Endometrium (tissue), 2 donors: Measurements from ENCODE around the gene MCTP1.

ENCODE experiments used
- FAIRE-seq: peaks from 2 replicates; lab custom pipeline; 2012; peaks lifted over from hg19 to GRCh38; lab: Jason Lieb, UNC
- donor health status: control.
- donor health status: control.

The MCTP1 gene

DNA sequence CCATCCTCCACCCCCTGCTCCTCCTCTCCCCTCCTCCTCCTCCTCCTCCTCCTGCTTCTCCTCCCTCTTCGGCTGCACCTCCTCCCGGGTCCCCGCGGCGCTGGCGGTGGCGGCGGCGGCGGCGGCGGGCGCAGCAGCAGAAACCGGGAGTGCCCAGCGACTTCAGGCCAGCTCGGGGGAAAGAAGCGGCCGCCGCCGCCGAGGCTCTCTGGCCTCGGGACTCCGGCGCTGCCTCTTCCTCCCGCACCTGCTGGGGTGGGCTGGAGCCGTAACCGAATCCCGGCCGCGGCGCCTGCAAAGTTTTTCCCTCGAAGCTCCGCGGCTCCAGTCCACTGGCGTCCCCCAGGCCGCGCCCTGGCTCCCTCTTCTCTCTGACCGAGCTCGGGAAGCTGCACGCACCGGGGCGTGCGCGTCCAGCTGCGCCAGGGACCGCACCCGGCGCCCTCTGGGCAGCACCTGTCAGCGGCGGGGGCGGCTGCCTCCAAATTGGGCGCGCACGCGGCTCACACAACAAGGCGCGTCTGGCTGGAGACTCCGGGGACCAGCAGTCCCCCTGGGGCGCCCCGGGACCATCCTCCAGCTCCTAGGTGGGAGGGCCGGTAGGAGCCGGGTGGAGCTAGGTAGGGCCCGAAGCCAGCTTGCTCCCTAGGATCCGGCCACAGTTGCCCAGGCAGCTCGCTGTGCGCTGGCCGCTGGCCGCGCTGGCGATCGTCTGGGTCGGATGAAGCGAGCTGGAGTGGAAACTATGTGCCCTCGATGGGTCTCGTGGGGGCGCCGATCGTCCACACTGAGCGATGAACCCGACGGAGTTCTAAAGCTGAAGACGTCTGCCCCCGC is at the start of gene MCTP1:
TSS of gene MCTP1 (minus strand) at position 523 of the 837 bp plus-strand sequence.
- FAIRE-seq: no peak

DNA sequence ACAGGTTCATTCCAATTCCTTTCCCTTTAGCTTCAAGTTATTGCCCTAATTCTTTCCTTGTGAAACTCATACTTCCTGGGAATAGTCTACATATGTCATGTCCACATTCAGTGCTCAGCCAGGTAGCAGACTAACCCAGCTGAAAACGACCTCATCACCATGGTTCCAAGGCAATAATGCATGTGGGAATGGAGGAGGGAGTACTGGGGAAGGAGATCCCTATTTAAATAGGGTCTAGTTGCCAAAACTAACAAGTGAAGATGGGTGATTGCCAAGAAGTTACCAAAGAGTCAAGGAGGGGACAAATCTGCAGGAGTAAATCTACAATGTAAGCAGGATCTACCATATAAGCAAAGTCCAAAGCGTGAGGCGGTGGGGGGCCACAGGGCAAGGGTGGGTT is 47.3 kb upstream of the MCTP1 start:
- no peak for FAIRE-seq

DNA sequence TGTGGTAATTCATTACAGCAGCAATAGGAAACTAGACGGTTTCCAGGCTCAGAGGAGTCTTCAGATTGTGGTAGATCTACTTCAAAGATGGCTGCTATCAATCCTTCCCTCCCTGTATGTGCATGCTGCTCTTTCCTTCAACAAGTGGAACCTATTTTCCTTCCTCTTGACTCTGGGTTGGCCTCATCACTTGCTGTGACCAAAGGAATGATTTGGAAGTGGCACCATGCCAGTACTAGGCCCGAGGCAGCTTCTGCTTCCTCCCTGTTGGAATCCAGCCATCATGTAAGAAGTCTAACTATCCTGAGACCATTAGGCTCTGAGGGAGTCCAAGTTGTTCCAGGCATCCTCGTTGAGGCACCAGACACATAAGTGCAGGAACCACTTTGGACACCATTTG is 46.5 kb upstream of the MCTP1 start:
- FAIRE-seq: no peak

DNA sequence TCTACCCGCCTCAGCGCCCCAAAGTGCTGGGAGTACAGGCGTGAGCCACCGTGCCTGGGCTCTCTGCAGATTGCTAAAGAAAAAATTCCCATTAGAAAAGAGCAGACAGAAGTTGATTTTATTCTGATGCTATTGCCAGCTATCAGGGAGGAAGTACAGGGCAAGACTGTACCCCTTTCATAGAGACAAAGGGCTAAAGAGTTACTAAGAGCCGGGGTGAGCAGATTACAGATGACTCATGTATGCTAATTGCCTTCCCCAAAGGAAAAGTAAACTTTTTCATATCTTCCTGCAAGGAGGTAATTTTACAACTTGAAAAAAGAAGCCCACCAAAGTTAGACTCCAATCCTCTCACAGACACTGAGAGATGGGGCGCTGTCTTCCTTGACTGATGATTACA is 42.3 kb upstream of the MCTP1 start:
- FAIRE-seq: no peak

DNA sequence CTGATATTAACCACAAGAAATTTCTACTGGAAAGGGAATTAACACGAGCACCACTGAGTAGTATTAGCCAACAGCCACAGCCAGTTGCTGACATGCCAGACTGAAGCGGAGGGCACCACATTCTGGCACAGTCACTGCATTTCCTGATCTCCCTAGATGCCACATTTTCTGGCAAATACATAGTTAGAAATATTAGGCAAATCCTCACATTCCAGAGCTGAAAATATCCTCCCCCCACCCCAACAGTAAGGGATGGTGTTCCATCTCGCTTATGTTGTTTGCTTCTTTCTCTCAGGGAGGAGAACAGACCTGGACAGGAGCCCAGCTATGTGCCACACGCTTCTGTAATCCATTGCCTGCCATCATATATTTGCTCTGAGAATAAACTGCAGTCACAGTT is 32.8 kb upstream of the MCTP1 start:
- no peak for FAIRE-seq

DNA sequence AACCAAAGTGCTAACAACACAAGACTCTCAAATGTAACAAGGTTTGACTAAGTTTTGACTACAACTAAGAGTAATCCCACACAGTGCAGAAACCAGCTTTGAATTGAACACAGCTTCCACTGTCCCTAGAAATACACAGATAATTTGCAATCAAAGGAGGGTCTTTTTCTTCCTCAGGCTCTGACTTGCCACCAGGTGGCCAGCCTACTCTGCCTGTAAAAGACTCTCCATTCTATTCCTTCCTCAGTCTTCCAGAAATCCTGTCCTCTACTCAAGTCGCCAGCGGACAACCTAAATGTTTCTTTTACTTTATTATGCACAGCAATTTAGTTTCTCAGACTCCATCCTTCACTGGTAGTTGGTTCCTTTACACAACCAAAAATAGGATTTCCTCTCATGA is 32.2 kb upstream of the MCTP1 start:
- no peak for FAIRE-seq

DNA sequence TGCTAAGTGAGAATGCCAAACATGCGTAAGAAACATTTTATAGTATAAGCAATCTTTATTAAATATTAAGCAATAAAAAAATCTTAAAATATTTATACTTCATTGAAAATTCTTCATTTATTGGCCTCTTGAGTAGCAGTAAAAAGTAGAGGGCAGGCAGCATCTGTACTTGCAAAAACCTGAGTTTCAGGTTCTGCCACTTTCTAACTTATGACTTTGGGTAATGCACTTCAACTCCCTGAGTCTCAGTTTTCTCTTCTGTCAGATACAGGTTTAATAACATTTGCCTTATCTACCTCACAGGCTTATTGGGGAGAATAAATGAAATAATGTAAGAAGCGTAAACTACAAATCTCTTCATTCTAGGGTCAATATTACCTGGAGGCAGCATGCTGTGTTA is 19.8 kb upstream of the MCTP1 start:
- FAIRE-seq: no peak

DNA sequence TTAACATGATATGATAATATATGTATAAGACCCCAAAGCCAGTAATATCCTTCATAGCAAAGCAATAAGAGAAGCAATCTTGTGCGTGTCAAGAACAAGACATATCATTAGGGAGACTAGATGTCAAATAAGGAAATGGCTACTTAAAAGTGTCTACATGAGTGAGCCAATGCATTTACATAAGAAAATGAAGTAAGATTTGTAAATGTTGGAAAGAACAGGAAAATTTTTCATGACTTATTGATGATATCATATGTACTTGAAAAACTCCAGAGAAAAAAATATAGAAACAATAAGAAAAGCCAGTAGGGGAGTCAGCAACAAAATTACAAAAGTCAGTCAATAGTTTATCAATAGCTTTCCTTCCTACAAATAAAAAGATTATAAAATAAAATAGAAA is 13.8 kb upstream of the MCTP1 start:
- FAIRE-seq: no peak

DNA sequence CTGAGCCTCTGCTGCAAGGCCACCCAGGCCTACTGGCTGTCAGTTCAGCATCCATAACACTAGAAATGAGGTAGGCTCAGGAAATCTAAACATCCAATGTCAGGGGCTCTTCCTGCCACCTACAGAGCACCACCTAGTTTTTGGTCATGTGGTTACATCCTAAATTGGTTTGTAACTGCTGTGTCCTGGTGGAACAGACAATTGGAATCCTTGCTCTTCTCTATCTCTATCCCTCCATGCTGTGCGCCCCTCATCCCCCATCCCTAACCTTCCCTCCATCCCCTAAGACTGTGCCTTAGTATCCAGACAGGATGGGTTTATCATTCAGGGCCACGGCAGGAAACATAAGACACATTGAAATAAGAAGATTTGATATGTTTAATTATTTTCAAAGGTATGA is 11.4 kb upstream of the MCTP1 start:
- FAIRE-seq: no peak

DNA sequence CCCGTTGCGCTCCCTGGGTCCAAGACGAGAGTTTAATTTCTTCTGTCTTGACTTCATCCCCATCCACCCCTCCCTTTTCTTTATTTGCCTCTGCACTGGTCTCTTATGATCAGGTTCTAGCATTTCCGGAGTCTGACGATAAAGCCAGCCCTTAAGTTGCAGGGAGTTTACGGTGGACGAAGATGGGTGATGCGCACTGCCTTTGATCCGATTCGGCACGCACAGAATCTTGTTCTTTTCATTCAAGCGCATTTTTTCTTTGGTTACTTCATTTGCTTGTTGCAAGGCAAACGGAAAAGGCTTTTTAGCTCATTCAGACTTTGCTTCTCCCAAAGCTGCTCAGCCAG is 488 bp upstream of the MCTP1 start:
- no peak for FAIRE-seq

DNA sequence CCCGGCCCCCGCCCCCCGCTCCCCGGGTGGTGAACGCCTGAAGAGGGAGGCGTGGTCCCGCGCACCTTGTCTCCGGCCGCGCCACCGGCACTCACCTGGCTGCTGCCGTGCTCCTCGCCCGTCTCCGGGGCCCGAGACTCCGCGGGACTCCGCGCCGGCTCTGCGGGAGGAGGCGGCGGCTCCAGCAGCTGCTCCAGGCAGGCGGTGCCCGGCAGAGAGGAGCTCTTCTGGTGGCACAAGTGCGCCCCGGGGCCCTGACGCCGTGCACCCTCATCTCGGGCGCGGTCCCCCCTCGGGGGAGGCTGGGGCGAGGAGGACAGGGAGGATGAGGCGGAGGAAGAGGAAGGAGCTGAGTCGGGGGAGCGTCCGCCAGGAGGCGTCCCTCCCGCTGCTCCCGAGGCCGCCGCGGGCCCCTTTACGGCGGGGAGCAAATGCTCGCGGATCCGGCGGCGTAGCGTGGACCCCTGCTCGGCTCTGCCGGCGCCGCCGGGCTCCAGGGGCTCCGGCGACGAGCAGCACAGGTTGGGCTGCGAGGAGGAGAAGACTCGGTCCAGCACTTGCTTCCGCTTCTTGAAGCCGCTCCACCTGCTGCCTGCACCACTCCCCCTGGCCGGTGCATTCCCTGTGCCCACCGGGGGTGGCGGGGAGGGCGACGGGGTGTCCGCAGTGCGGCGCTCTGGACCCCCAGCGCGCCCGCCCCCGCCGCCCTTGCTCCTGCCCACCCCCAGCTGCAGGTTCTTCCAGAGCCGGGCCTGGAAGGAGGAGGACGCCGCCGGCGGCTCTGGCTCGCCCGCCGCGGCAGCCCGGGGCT is 928 bp downstream of the MCTP1 start:
- FAIRE-seq: no peak

DNA sequence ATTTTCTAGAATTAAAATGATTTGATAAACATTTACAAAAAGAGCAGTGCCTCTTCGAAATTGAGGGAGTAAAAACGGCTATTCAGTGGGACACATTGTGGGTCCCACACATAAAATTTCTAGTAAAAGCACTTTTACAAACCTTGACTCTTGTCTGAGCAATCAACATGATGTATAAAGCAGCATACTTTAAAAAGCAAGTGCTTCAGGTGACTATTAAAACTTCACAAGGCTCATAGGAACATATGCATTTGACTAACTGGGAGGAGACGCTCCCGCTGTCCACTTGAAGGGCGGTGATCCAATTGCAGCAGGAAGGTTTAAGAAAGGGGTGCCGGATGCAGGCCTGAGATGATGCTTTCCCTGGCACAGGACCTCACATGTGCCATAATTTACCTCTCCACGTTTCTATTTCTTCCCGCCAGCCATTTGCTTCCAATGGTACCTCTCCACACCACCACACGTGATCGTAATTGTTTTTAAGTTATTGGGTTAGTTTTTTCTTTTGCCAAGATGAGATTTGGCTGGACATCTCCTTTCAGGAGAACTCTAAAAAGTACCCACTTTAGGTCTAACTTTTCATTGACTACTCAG is 1.8 kb downstream of the MCTP1 start:
- no peak for FAIRE-seq

DNA sequence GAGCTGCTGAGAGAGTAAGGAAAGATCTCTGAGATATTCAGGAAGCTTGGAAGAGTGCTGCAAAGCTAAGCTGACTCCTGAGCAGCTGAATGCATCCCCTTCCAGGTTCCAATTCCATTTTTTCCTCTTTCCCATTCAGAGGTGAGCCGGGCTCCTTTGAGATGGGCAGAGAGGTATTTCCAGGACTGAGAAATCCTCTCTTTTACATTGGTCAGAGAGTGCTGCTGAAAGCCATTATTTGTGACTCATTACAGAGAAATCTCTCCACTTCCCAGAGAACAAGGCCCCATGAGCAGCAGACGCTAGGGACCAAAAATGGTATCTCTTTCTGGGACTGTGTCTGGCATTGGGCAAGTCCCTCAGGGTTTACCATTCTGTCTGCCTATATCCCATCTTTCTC is 3.7 kb downstream of the MCTP1 start:
- FAIRE-seq: no peak

DNA sequence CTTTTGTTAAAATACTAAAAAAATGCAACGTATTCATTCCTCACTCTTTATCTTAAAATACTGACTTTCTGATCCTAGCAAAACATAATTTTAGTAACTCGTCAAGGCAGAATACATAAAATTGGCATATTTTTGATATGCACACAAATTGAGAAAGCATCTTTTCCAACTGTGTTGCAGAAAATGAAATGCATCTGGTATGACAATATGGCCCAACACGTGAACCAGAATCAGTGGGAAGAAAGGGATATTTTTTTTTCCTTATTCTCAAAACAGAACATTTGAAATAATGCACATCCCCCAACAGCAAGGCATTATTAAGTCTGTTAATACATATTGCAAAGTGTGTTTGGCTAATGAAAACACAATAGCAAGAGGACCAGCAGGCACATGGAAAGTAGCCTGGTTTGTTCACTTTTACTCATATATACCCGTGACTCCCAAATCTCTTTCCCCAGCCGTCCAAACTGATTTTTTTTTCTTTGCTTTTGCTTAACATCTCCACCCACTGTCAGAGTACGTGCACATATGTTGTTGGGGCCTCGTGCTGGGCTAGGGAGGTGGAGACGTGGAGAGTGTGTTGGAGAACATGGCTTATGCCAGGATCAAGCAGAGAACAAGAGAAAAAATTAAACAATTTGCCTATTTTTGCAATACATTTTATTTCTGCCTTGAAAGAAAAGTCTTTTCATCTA is 4.3 kb downstream of the MCTP1 start:
- no peak for FAIRE-seq

DNA sequence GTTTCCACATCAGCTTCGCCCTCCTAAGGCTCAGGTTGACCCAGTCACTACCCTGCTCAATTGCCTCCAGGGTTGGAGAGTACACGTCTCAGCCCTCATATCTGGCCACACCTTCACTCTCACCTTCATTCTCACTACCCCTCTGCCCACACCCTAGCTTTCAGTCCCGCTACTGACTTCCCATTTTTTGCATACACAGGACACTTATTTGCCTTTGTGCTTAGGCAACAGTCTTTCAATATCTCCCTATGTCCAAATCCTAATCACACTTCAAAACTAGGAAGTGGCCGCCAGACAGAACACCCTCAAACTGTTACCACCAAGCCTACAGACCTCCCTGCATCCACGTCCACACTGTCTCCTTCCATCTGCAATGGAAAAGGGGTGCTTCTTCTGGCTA is 10.9 kb downstream of the MCTP1 start:
- no peak for FAIRE-seq

DNA sequence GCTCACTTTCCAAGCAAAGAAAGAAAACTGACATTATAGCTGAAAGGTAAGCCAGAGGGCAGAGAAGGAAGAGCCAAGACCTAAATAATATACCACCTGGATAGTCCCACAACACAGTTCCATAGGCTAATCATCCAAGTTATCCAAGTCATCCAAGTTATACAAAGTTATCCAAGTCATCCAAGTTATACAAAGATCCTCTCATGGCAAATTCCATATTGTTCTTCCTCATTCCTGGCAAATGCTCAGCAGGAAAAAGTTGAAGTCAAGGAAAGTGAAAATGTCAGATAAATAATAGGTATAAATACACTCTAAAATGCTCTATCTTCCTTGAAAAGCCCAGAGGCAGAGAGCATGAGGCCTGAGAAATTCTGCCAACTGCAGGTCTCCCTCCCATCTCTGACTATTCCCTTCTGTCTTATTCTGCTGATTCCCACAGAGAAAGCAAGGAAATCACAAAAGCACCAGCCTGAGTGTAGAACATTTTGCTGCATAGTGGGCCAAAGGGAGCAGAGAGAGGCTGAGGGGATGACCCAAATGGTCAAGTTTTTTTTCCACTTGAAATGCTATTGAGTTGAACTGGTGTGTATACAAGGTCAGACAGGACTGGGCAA is 12.5 kb downstream of the MCTP1 start:
- FAIRE-seq: no peak

DNA sequence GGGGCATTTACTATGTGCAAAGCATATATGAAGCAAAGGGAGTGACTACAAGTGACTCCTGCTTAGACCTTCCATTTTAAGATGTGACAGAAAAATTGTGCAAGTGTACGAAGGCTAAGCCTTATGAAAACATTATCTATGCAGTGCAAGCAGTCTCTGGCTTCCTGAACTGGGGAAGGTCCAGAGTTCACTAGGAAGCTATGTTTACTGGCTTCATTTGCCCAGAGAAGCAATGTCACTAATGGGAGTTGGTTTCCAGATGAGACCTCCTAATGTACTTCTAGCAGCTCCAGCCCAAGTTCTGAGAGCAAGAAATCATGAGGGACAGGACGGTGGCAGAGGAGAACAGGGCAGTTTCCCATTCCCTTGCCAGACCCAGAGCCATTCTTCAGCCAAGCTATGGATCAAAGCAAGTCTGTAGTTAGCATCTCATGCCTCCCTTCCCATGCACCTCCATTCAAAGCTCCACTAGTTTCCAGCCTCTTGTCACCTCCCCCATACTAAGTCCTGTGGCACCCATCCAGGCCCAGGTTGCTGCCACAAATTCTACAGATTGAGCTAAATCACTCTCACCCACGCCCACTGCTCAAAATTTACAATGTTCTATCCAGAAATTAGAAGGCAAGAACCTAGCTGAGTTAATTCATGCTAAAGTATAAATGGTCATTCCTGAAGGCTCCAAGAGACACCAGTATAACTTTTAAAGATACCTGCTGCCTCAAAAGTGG is 21.8 kb downstream of the MCTP1 start:
- no peak for FAIRE-seq

DNA sequence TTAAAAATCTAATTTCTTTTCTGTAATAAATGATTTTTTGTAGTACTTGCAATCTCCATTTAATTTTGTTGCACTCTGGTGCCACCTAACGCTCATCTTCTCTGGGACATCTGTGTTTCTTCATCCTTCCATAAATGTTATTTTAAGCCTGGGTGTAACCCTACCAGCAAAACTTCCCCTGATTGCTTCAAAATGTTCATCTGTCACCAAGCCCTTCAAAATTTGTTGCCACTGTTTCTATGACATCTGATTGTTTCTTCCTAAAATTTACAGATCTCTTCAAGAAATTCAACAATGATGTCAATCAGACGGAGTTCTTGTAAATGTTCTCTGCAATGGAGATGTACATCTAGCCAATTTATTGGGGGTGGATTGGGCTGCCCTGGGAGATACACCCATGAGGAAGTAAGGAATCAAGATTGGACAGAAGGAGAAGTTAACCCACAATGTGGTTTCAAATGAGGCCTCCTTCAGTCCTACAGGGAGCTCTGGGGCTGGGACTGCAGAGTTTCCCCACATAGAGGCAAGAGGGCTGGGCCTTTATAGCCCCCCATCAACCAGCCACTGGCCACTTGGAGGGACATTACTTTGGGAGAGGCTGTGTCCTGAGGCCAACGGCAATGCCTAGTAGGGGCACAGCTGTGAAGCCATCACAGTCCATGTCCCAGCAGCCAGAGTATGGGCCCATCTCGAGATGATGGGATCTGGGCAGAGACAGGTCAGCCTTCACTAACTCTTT is 23.3 kb downstream of the MCTP1 start:
- FAIRE-seq: no peak

DNA sequence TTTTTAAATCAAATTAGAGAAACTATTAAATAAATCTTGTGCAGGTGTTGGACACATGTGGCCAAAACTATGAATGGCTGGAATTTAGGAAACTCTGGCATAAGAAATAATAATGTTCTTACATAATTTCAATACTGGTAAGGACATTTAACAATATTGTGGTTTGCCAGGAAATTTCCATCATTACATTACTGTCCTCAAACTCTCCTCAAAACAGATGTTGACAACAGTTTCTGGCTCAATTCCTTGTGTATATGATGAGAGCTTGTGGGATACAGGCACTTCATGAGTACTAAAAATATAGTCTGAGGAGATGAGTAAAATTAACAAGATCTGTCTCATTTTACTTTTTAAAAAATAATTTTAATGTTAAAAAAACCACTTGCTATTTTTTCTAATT is 27.9 kb downstream of the MCTP1 start:
- FAIRE-seq: no peak

DNA sequence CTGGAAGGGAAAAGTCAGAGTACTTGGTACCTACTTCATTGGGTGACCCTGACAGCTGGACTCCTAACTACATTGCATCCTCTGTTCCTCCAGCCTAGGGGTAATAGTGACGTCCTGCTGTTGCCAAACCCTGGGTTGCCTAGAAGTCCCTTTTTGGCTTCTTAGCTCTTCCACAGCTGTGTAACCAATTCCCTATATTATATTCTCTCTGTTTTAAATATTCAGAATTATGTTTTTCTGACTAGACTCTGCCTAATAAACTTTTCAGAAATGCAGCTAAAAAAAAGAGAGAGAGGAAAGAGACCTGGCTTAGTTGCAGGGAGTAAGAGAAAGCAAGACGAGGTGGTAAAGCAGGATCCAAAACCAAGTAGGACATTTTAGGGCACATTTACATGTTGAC is 28.4 kb downstream of the MCTP1 start:
- FAIRE-seq: no peak

DNA sequence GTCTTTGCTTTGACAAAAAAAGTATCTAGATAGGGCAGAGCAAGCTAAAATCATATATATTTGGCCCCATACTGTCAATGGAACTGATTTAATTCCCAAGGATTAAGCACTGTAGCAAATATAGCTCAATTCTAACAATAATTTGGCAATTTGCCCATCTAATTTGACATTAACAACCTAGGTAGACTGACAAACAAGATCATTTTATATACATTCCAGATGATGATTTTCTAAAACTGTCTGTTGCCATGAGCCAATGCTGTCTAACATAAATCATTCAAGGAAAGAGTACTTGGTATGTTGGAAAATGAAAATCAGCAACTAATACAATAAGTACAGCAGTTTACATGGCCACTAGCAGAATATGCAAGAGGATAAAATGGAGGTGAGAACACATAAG is 32.1 kb downstream of the MCTP1 start:
- FAIRE-seq: no peak
